ENCODE data around the gene DCAF8.

DNA sequence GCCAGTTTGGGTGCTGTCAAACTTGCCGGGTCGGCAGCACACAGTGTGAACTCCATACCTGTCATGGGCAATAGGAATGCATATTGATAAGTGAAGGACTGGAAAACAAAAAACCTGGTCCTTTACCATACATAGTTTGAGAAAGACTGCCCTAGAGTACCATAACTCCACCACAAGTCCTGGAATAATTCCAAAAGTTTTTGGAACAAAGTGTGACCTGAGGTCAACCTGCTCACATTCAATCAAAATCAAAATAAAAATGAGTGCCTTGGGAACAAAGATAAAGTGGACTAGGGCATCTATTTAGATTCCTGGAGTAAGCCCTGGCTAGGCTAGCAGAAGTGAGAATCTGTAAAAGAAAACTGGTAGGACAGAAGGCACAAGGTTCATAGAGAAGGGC lies 15.0 kb upstream of the DCAF8 start:
- TF ChIP-seq POLR2A (IDR thresholded peaks at IDR 0.05) (no peak), CTCF (IDR thresholded peaks at IDR 0.05) (no peak), POLR2AphosphoS5 (IDR thresholded peaks at IDR 0.05) (no peak)

Data from prostate gland (tissue), 2 donors.